ENCODE data around the gene LOXL1.

LOXL1 gene

DNA sequence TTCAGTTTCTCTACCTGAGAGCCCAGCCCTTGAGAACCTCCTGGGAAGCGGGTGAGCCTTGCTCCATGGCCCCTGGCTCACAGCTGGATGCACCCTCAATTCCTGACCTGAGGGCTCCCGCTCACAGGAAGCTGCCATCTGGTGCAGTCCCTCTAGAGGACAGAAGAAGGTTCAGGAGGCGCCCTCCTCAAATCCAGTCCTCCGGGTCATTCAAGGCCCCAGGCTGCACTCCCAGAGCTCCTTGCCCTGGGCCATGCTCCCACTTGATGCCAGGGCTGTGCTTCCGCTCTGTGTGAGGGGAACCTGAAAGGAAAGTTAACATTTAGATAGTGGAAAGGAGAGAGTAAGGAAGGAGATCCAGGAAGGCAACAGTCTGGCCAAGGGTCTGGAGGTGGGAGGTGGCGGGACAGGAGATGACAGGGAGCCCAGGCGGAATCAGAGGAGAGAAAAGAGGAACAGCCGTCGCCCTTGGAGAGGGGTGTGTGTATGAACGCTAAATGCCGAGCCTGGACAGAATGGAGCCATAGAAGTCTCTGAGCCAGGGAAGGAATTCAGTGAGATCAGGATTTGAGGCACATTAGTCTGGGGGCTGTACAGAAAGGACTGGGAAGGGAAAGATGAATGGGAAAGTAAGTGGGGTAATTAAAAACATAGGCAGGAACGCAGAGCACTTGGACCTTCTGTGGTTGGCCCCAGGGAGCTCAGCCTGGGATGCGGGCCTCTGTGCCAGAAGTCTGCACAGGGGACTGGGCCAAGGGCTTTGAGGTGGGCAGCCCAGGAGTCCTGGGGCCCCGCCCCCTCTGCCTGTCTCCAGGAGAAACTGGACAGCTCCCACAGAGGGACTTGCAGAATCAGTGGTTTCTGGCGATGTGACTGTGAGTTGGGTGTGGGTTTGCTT lies 26.8 kb upstream of the LOXL1 start:
- DNase-seq (ENCODE audit: low read depth in 1 of 2, low spot score in 1 of 2) = no peak

DNA sequence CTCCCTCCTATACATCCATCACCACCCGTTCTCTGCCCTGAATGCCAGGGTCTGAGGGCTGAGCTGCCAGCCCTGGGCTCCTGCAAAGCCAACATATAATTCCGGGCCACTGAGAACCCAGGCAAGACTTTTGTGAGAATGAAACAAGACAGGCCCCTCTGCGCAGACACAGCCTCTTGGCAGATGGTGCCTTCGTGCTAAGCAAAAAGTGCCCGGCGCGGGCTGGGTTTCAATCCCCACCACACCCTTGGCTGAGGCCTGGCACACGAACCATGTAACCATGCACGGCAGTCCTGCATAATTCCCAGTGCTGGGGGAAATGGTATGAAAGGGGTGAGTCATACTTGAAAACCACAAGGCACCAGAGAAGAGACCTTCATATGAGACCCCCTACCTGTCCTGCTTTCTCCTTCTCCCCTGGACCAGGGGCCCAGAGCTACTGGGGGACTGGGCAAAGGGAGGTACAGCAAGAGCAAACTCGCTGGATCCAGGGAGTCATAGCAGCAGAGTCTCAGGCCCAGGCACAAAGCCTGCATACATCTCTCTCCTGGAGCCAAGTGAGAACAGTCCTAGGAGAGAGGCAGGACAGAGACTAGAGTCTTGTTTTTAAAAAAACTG lies 26.1 kb upstream of the LOXL1 start:
- DNase-seq (ENCODE audit: low read depth in 1 of 2, low spot score in 1 of 2) = no peak

DNA sequence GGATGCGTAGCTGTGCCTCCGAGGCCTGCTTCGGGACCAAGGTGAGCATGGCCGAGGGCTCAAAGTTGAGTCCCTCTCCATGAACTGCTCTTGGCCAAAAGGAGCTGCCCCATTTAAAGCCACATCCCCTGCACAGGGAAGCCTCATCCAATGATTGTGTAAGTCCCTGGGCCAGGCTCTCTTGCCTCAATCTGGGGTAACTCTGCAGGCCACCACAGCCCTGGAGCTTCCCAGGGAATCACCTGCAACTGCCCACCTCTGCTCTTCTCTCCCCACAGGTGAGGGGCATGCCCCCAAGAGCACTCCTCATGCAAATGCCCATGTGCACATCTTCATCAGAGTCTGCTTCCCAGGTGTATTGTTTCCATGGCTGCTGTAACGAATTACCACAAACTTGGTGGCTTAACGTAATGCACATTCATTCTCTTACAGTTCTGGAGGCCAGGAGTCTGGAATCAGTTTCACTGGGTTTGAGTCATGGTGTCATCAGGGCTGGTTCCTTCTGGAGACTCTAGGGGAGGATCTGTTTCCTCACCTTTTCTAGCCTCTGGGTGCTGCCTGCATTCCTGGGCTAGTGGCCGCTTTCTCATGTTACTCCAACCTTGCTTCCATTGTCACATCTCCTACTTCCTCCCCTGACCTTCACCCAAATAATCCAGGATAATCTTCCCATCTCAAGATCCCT lies 25.0 kb upstream of the LOXL1 start:
- DNase-seq (ENCODE audit: low read depth in 1 of 2, low spot score in 1 of 2) = no peak

DNA sequence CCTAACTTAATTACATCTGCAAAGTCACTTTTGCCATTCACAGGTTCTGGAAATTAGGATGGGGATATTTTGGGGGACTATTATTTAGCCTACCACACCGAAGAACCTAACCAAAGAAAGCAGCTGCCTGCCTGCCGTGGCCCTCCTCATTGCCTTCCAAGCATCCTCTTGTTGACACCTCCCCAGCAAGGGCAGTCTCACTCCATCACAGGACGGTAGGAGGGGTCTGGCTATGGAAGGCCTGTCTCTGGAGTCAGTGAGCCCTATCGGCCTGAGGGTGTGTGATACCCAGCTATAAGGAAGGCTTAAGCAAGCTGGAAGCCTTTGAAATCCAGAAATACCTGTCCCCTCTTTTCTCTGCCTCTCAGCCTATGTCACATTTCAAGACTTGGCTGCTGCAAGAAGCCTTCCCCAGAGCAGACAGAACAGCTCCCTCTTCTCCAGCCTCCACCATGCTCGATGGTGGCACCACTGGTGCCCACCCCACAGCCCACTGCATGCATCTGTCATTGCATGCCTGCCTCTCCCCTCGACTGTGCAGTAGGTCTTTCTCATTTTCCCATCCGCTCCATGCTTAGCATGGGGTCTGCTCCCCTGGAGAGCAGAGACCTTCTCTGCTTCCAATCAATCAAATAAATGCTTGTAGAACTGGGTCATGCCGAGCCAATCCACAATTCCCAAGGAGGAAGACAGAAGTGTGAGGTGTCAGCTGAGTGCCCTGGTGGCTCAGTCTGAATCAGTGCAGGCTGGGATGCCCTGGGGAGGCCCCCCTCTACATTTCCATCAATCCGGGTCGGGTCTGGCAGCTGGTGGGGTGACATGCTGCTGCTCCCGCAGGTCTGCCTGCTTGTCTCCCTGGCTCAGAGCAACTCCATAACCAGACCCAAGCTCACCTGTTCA lies 23.9 kb upstream of the LOXL1 start:
- DNase-seq (ENCODE audit: low read depth in 1 of 2, low spot score in 1 of 2) = no peak

DNA sequence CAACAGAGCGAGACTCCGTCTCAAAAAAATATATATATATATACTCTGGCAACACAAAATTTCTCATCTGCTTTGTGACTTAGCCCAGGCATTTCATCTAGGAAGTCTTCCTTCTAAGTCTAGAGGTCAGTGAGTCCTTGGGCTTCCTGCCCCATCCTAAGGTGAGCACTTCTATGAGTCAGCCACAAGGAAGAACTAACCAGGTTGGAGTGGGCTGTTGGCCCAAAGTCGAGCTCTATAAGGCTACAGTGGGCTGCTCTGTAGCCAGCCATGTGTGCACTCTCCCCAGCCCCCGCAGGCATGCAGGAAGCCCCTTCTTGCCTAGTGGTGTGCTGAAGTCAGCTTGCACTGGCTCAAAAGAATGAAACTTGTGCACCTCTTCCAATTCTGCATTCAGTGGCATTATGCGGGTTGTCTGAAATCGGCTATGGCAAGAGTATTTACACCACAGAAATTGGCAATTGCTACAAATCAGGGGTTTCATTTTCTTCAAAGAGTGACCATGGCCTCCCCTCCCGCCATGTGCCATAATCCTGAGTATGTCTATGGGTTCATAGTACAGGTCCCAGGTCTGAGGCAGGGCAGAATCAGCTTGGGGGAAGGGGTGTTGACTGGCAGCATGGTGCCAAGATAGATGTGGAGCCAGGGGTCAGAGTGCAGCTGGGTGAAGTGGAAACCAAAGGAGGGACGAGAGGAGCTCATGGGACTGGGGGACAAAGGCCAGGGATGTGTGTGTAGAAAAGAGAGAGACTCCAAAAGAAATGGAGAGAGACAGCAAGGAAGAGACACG lies 22.0 kb upstream of the LOXL1 start:
- no peak for DNase-seq (ENCODE audit: low read depth in 1 of 2, low spot score in 1 of 2)

DNA sequence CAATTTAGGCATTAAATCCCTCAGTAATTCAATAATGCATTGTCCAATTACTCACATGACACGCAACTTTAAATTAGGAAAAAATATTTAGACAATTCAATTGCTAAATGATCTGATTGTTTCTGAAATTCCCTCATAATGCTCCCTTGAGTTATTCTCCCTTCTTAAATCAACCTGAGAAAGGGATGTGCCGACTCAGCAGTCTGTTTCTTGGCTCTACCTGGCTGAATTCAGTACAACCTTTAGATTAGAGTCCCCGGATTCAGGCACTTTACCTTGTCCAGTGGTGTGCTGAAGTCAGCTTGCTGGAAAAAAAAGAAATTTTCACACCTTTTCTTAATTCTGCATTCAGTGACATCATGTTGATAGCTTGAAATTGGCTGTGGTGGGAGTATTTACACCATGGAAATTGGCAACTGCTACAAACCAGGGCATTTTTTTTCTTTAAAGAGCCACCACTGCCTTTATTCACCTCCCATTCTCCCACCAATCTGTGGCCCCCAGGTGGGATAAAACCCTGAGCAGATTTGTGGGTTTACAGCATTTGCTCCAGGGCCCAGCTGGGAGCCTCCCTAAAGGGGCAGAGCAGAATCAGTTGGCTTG lies 20.9 kb upstream of the LOXL1 start:
- no peak for DNase-seq (ENCODE audit: low read depth in 1 of 2, low spot score in 1 of 2)

DNA sequence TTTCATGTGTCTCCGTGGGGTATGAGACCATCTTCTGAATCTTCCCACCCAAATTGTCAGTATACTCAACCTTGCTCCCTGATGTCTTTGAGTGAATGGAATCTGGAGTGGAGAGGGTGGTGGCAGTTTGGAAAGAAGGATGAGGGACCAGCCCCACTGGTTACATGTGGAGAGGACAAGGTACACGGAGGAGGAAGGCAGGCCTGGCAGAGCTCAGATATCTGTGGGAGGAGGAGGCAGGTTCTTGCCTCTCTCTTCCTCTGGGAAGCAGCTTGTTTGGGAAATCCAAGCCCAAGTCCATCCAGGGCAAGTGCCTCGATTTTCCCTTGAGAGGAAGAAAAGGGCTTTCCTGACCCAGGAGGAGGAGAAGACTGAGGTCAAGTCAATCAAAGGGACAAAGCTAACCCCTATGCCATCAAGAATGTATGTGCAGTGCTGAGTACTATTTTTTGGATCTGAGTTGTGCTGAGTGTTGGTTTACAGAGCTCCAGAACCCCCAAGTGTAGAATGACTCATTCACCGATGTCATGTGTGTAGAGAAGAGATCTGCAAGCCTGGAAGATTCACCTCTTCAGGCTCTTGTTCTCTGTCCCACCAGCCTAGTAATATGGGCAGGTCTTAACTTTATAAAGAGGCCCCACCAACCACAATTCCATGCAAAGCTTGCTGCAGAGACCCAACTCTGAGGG lies 19.8 kb upstream of the LOXL1 start:
- no peak for DNase-seq (ENCODE audit: low read depth in 1 of 2, low spot score in 1 of 2)

DNA sequence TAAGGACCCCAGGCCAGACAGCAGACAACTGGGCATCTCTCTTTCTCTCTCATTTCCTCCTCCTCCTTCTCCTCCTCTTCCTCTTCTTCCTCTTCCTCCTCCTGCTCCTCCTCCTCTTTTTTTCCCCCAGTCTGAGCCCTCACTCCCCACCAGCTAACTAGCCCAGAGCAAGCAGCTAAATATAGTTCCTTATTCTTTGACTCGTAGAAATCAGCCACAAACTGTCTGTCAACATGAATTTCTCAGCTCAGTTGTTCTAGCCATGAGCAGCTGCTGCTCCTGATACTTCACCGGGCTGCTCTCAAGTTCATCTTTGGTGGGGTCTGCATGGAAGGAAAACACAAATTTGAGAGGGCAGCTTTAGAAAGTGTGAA lies 19.2 kb upstream of the LOXL1 start:
- DNase-seq (ENCODE audit: low read depth in 1 of 2, low spot score in 1 of 2) = no peak

DNA sequence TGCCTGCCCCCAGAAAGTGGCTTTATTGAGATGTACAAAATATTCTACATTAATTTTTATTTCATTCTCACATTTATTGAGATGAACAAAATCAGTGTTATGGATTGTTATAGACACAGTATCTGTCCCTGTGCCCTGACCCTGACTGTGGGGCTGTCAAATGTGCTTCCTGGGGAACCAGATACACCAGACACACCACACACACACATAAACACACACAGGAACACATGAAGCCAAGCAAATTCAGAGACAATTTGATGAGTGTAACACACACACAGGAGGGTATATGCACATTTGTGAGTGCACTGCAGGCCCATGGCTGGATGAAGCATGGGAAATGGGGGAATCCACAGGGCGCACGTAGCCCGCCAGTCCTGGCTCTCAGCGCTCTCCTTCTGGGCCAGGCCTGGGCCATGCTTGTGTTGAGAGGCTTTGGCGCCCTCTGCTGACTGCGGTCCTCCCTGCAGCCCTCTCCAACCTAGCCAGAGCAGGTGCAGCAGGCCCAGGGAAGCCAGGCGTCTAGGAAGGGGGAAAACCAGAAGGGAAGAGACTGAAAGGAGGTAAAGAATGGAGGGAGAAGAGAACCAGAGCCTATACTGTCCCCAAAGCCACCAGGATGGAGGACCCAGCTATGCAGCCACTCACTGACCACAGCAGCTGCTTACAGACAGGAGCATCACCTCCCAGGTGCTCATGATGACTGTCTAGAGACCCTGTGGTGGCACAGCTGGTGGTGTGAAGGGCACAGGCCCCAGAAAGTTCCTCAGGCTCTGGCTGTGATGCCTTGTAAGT lies 18.0 kb upstream of the LOXL1 start:
- peak; percentile 58 for DNase-seq (ENCODE audit: low read depth in 1 of 2, low spot score in 1 of 2)

DNA sequence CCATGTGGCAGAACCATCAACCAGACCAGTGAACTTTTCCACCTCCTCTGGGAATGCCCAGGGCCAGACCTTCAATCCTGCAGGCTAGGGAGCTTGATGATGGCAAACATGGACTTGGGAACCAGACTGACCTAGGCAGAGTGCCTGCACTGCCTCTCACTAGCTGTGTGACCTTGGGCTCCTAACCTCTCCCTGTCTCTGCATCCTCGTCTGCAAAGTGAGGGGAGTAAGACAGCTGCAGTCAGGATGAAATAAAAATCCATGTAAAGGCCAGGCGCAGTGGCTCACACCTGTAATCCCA lies 17.5 kb upstream of the LOXL1 start:
- DNase-seq (ENCODE audit: low read depth in 1 of 2, low spot score in 1 of 2) = no peak

DNA sequence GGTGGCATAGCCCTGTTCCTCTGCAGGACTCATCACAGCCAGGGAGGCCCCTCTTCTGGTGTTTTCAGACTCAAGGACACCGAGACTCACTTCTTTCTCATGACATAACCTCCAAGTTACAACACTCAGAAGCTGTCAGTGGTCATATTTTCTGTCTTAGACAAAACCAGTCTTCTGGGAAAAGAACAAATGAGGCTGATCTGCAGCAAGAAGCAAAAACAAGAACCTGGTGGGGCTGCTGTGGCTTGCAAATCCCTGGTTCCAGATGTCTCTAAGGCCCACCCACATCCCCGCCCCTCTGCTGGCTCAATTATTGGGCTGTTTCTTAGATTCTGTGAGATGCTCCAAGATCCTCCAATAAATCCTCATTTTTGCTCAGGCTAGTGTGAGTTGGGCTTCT lies 16.6 kb upstream of the LOXL1 start:
- no peak for DNase-seq (ENCODE audit: low read depth in 1 of 2, low spot score in 1 of 2)

DNA sequence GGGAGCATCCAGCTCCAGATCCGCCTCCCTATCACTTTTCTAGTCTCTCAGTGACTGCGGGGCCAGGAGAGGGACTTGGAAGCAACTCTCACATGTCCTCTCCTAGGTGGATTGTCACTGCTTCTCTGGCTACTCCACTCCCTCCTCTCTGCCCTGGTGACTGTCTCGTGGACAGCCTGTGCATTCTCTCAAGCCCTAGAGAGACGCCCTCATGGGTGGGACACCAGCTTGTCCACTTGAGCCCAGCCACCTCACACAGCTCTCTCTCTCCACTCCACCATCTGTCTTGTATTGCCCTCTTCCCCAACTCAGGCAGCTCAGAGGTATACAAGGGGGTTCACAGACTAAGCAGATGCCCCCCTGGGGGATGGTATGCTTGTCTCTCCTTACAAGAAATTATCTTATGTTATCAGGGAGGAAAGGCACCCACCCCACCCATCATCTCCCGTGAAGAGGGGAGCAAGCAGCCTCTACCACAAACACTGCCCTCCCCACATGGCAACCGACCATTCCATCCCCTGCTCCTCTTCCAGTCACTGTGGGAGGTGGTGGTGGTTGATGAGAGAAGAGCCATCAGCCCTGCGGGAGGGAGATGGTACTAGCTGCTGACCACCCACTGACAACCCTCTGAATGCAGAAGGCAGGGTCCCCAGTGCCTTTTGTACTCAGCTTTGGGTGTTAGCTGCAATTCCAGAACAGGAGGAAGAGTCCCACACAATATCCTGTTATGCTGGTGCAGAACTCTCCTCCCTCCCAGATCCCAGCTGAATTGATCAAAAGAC lies 15.5 kb upstream of the LOXL1 start:
- no peak for DNase-seq (ENCODE audit: low read depth in 1 of 2, low spot score in 1 of 2)

DNA sequence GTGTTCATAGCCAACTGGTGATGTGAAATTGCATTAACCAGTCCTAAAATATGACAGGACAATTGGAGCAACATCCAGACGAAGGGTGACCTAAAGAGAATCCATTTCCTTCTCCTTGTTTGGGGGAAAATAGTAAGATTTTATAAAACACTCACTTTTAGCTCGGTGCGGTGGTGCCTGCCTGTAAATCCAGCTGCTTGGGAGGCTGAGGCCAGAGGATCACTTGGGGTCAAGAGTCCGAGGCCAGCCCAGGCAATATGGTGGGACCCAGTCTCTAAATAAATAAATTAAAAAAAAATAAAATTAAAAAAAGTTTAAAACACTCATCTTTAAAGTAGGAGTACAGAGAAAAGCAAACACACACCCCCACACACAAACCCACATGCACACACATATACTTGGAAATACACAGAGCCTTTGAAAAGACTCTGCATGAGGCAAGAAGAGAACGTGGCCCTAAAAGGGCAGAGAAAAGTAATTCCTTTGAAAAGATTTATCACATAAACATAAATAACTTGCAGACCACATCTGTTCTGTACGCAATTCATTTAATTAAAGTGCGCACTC lies 14.1 kb upstream of the LOXL1 start:
- DNase-seq (ENCODE audit: low read depth in 1 of 2, low spot score in 1 of 2) = no peak

DNA sequence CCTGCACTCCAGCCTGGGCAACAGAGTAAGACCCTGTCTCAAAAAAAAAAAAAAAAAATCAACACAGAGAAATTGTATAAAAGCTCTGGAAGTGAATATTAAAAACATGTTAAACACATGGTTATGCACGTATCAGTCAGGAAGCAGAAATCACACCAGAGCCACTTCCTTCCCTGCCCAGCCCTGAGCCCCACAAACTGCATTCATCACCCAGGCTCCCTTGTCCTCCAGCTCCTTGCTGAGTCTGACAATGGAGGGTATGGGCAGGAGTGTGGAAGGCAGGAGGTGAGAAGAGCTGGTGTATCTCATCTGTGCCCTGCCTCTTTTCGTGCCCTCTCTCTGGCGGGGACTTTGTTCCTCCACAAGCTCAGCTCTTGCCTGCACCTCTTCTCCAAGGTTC lies 12.1 kb upstream of the LOXL1 start:
- DNase-seq (ENCODE audit: low read depth in 1 of 2, low spot score in 1 of 2) = no peak

DNA sequence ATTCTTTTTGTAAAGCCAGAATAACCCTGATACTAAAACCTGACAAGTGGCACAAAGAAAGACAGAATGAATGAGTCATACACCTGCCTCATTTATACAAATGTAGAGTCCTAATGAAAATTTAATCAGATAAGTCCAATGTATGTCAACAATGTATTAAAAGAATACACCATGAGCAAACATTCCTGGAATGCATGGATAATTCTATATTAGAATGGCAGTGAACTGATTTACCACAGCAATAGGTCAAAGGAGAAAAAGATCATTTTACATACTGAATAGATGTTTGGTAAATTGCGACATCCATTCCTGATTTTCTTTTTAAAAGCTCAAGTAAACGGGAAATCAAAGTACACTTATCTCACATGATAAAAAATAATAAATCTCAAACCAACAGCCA lies 11.2 kb upstream of the LOXL1 start:
- no peak for DNase-seq (ENCODE audit: low read depth in 1 of 2, low spot score in 1 of 2)

DNA sequence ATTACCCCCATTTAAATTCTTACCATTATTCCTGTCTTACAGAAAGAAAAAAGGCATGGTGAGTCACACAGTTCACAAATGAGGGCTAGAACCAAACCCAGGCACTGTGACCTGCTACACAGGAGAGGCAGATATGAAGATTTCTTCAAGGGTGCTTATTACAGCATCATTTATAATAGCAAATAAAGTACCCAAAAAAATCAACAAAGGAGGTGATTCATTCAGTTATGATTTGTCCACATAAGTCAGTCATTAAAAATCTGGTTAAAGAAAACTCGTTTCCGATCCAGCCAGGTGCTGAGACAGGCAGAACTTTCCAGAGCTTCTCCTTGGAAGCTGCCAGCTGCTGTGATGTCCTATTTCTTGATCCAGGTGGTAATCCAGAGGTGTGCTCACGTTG lies 7.5 kb upstream of the LOXL1 start:
- DNase-seq (ENCODE audit: low read depth in 1 of 2, low spot score in 1 of 2) = no peak

DNA sequence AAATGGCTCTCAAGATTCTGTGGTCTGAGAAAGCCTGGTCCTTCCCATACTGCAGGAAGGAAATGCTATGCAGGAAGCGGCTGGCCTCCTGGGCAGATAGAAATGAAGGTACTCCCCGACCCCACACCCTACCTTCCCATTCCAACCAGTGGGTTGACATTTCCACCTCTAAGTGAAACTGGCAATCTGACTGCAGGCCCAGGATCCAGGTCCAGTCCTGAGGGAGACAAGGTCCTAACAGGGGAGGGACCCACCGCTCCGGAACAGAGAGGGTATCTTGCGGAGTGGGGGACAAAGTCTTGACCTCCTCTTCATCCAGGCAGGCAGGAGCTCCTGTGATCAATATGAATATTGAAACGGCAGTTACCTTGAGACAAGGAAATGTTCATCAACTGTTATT lies 6.6 kb upstream of the LOXL1 start:
- no peak for DNase-seq (ENCODE audit: low read depth in 1 of 2, low spot score in 1 of 2)
